Measurements from ENCODE around the gene ZDHHC14. TPM values are rescaled to one million over a fixed set of nuclear protein-coding genes. Genes with fewer than 3 reads are reported as not detected.

The ZDHHC14 gene
- total and polyA plus RNA-seq, 4 donors, result 4.3 to 18.3 (median 8.9) TPM

- Histone ChIP-seq H3K36me3 (ENCODE audit: control insufficient read depth in 4 of 4, insufficient read depth in 4 of 4, low read length in 4 of 4) (peaks cover 0 to 6% (median 0%) of the 10 kb centered on the region in 4 donors), H3K4me1 (ENCODE audit: control insufficient read depth in 5 of 5, insufficient read depth in 5 of 5, low read length in 5 of 5) (peaks cover 0 to 8% (median 0%) of the 10 kb centered on the region in 5 donors), H3K27ac (ENCODE audit: low read depth in 1 of 2, low read length in 1 of 2) (no peak overlapping the region), H3K4me3 (no peak overlapping the region), H3K9me3 (ENCODE audit: control insufficient read depth in 4 of 4, insufficient read depth in 3 of 4, low read length in 3 of 4) (no peaks in the 10 kb centered on the region), H3K9ac (ENCODE audit: insufficient read depth in 1 of 2, low read length in 2 of 2) (no peak overlapping the region), H3K27me3 (ENCODE audit: control insufficient read depth in 3 of 3, insufficient read depth in 3 of 3, low read length in 2 of 3) (no peaks in the 10 kb centered on the region)
- 95 to 100% methylated on average over 3 of the region's 3 CpGs for WGBS, 2 donors
- DNase-seq (no peak), ATAC-seq (ENCODE audit: insufficient read depth, low FRiP score) (no peak)
- TF ChIP-seq CTCF (IDR thresholded peaks at IDR 0.05; ENCODE audit: control extremely low read depth, extremely low read depth), result no peak
These were observed 203.0 kb downstream of the ZDHHC14 start for GRCh38 chr6:157584036-157584435.

GRCh38 chr6:157585274-157586087 lies 204.5 kb downstream of the ZDHHC14 start:
- ATAC-seq (ENCODE audit: insufficient read depth, low FRiP score) (no peak), DNase-seq (no peak)
- Histone ChIP-seq H3K27me3 (ENCODE audit: control insufficient read depth in 3 of 3, insufficient read depth in 3 of 3, low read length in 2 of 3) (no peaks in the 10 kb centered on the region), H3K9ac (ENCODE audit: insufficient read depth in 1 of 2, low read length in 2 of 2) (no peak overlapping the region), H3K27ac (ENCODE audit: low read depth in 1 of 2, low read length in 1 of 2) (no peak overlapping the region), H3K4me3 (no peak overlapping the region), H3K36me3 (ENCODE audit: control insufficient read depth in 4 of 4, insufficient read depth in 4 of 4, low read length in 4 of 4) (peaks cover 0 to 6% (median 0%) of the 10 kb centered on the region in 4 donors), H3K9me3 (ENCODE audit: control insufficient read depth in 4 of 4, insufficient read depth in 3 of 4, low read length in 3 of 4) (peaks cover 0 to 2% (median 0%) of the 10 kb centered on the region in 4 donors), H3K4me1 (ENCODE audit: control insufficient read depth in 5 of 5, insufficient read depth in 5 of 5, low read length in 5 of 5) (peaks cover 0 to 8% (median 0%) of the 10 kb centered on the region in 5 donors)
- whole genome bisulfite sequencing, 2 donors, result 94 to 95% methylated on average over 6 of the region's 6 CpGs
- no peak for TF ChIP-seq CTCF (IDR thresholded peaks at IDR 0.05; ENCODE audit: control extremely low read depth, extremely low read depth)

GRCh38 chr6:157586088-157586414 lies 205.1 kb downstream of the ZDHHC14 start:
- DNase-seq (no peak), ATAC-seq (ENCODE audit: insufficient read depth, low FRiP score) (no peak)
- Histone ChIP-seq H3K27me3 (ENCODE audit: control insufficient read depth in 3 of 3, insufficient read depth in 3 of 3, low read length in 2 of 3) (no peaks in the 10 kb centered on the region), H3K9ac (ENCODE audit: insufficient read depth in 1 of 2, low read length in 2 of 2) (no peak overlapping the region), H3K36me3 (ENCODE audit: control insufficient read depth in 4 of 4, insufficient read depth in 4 of 4, low read length in 4 of 4) (peaks cover 0 to 6% (median 0%) of the 10 kb centered on the region in 4 donors), H3K4me3 (no peak overlapping the region), H3K27ac (ENCODE audit: low read depth in 1 of 2, low read length in 1 of 2) (no peak overlapping the region), H3K9me3 (ENCODE audit: control insufficient read depth in 4 of 4, insufficient read depth in 3 of 4, low read length in 3 of 4) (peaks cover 0 to 2% (median 0%) of the 10 kb centered on the region in 4 donors), H3K4me1 (ENCODE audit: control insufficient read depth in 5 of 5, insufficient read depth in 5 of 5, low read length in 5 of 5) (peaks cover 0 to 8% (median 0%) of the 10 kb centered on the region in 5 donors)
- 88% methylated on average over 5 of the region's 5 CpGs for WGBS, 2 donors
- TF ChIP-seq CTCF (IDR thresholded peaks at IDR 0.05; ENCODE audit: control extremely low read depth, extremely low read depth), result no peak

All from lung (tissue), 12 donors.